ENCODE measurements around the gene ROBO3. TPM values are rescaled to one million over a fixed set of nuclear protein-coding genes. Genes with fewer than 3 reads are reported as not detected.

The ROBO3 gene
- total RNA-seq, 1 donor from 2014 or later, result 10.9 TPM

- H3K36me3 Mint-ChIP-seq (ENCODE audit: low read depth), result no peaks in the 10 kb centered on the region
- H3K27me3 Mint-ChIP-seq (ENCODE audit: low read depth), result no peaks in the 10 kb centered on the region
- no peak overlapping the region for H3K27ac Mint-ChIP-seq (ENCODE audit: unreplicated experiment)
- TF ChIP-seq, protein P1, sequence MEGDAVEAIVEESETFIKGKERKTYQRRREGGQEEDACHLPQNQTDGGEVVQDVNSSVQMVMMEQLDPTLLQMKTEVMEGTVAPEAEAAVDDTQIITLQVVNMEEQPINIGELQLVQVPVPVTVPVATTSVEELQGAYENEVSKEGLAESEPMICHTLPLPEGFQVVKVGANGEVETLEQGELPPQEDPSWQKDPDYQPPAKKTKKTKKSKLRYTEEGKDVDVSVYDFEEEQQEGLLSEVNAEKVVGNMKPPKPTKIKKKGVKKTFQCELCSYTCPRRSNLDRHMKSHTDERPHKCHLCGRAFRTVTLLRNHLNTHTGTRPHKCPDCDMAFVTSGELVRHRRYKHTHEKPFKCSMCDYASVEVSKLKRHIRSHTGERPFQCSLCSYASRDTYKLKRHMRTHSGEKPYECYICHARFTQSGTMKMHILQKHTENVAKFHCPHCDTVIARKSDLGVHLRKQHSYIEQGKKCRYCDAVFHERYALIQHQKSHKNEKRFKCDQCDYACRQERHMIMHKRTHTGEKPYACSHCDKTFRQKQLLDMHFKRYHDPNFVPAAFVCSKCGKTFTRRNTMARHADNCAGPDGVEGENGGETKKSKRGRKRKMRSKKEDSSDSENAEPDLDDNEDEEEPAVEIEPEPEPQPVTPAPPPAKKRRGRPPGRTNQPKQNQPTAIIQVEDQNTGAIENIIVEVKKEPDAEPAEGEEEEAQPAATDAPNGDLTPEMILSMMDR (IDR thresholded peaks at IDR 0.05), result no peak
- H3K9me3 Mint-ChIP-seq (ENCODE audit: low read depth), result no peaks in the 10 kb centered on the region
- H3K4me3 Mint-ChIP-seq (ENCODE audit: unreplicated experiment), result no peak overlapping the region
- no peak for DNase-seq (ENCODE audit: low spot score)
- H3K4me1 Mint-ChIP-seq (ENCODE audit: low read depth), result peaks cover 16% of the 10 kb centered on the region
Observed at GRCh38 chr11:124893781-124894401, 28.7 kb downstream of the ROBO3 start.

DNA sequence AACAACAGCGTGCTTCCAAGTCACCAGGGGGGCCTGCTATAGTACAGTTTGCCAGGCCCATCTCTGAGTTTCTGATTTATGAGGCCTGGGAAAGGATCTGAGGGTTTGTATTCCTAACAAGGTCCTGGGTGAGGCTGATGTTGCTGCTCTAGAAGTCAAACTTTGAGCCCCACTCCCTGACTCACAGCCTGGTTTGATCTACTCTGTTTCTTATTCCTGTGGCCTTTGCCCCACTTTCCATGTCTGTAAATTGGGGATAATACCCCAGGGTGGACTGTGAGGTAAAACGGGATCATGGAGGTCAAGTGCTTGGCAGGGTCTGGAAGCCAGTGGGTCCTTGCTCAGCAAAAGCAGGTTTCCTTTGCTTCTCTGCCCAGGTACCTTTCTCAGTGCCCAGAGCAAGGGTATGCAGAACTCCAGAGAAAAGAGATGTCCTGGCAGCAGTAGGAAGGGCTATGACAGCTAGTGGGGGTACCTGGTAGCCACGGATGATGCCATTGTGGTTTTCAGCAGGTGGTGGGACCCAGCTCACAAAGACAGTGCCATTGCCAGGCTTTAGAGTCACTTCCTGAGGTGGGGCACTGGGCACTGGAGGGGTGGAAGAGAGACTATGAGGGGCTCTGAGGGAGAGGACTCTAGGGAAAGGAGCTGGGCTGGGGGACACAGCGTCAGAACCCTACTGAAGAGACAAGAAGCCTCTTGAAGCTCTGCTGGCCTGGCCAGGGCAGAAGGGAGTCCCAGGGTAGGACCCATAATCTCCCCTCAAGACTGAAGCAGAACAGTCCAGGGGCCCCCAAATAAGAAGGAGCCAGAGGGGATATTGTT lies 29.6 kb downstream of the ROBO3 start:
- DNase-seq (ENCODE audit: low spot score), result no peak
- H3K27ac Mint-ChIP-seq (ENCODE audit: unreplicated experiment), result no peak overlapping the region
- peaks cover 25% of the 10 kb centered on the region for H3K4me1 Mint-ChIP-seq (ENCODE audit: low read depth)
- no peaks in the 10 kb centered on the region for H3K27me3 Mint-ChIP-seq (ENCODE audit: low read depth)
- no peaks in the 10 kb centered on the region for H3K9me3 Mint-ChIP-seq (ENCODE audit: low read depth)
- TF ChIP-seq, protein P1 (IDR thresholded peaks at IDR 0.05), result no peak
- H3K4me3 Mint-ChIP-seq (ENCODE audit: unreplicated experiment), result no peak overlapping the region
- H3K36me3 Mint-ChIP-seq (ENCODE audit: low read depth), result no peaks in the 10 kb centered on the region

- no peaks in the 10 kb centered on the region for H3K27me3 Mint-ChIP-seq (ENCODE audit: low read depth)
- H3K4me3 Mint-ChIP-seq (ENCODE audit: unreplicated experiment), result no peak overlapping the region
- peaks cover 30% of the 10 kb centered on the region for H3K4me1 Mint-ChIP-seq (ENCODE audit: low read depth)
- TF ChIP-seq, protein P1 (IDR thresholded peaks at IDR 0.05), result no peak
- no peaks in the 10 kb centered on the region for H3K9me3 Mint-ChIP-seq (ENCODE audit: low read depth)
- no peak overlapping the region for H3K27ac Mint-ChIP-seq (ENCODE audit: unreplicated experiment)
- peak; percentile 81 for DNase-seq (ENCODE audit: low spot score)
- no peaks in the 10 kb centered on the region for H3K36me3 Mint-ChIP-seq (ENCODE audit: low read depth)
Observed at GRCh38 chr11:124895471-124895971, 30.3 kb downstream of the ROBO3 start.

DNA sequence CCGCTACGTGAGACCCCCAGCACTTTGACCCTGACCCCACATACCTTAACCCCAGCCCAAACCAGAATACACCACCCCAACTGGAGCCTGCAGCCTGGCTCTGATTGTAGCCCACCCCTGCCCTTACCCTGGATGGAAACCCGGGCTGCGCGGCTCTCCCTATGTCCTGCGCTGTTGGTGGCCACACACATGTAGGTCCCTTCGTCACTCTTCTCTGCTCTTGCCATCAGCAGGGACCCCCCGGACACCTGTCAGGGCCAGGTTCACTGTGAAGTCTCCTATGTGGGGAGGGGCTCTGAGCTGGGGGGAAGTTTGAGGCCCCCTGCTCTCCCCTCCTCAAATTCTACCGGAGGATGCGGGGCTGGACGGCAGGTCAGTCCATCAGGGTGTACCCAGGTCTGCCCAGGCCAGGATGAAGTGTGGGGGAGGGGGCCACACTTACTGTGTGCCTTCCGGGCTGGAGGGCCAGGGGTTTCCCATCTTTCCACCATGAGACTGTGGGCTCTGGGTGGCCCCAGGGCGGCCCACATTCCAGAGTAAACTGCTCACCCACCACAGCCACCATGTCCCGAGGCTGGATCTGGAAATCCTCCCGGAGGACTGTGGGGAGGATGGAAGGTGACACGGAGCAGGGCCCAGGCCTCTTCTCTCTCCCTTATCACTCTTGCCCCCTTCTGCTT lies 31.0 kb downstream of the ROBO3 start:
- Mint-ChIP-seq H3K36me3 (ENCODE audit: low read depth) (no peaks in the 10 kb centered on the region), H3K27me3 (ENCODE audit: low read depth) (no peaks in the 10 kb centered on the region), H3K4me1 (ENCODE audit: low read depth) (peaks cover 35% of the 10 kb centered on the region), H3K27ac (ENCODE audit: unreplicated experiment) (no peak overlapping the region), H3K9me3 (ENCODE audit: low read depth) (no peaks in the 10 kb centered on the region), H3K4me3 (ENCODE audit: unreplicated experiment) (no peak overlapping the region)
- peak; percentile 77 for DNase-seq (ENCODE audit: low spot score)
- TF ChIP-seq, protein P1 (IDR thresholded peaks at IDR 0.05), result no peak

GRCh38 chr11:124896821-124897391 lies 31.7 kb downstream of the ROBO3 start:
- TF ChIP-seq, protein P1 (IDR thresholded peaks at IDR 0.05), result no peak
- no peaks in the 10 kb centered on the region for H3K27me3 Mint-ChIP-seq (ENCODE audit: low read depth)
- peaks cover 35% of the 10 kb centered on the region for H3K4me1 Mint-ChIP-seq (ENCODE audit: low read depth)
- no peak overlapping the region for H3K4me3 Mint-ChIP-seq (ENCODE audit: unreplicated experiment)
- H3K36me3 Mint-ChIP-seq (ENCODE audit: low read depth), result no peaks in the 10 kb centered on the region
- H3K27ac Mint-ChIP-seq (ENCODE audit: unreplicated experiment), result peak overlapping the region; percentile 18
- no peaks in the 10 kb centered on the region for H3K9me3 Mint-ChIP-seq (ENCODE audit: low read depth)
- DNase-seq (ENCODE audit: low spot score), result peak; percentile 80
